Myocyte (in vitro differentiated cells): Measurements from ENCODE around the gene HPGDS. TPM values are rescaled to one million over a fixed set of nuclear protein-coding genes. Genes with fewer than 3 reads are reported as not detected.

Source experiments
- DNase-seq: peaks from one replicate; pipeline ENCODE4 v3.0.0-alpha.2; 2012; ENCODE audit warnings: low read depth
- total RNA-seq: library from RNA; depleted of rRNA; stranded (reverse); fragments of >200 nt; gene quantifications from 2 replicates; pipeline ENCODE4 v1.2.3, GENCODE V29; 2014

Gene HPGDS
- total RNA-seq, 1 donor from 2014 or later = not detected

DNA sequence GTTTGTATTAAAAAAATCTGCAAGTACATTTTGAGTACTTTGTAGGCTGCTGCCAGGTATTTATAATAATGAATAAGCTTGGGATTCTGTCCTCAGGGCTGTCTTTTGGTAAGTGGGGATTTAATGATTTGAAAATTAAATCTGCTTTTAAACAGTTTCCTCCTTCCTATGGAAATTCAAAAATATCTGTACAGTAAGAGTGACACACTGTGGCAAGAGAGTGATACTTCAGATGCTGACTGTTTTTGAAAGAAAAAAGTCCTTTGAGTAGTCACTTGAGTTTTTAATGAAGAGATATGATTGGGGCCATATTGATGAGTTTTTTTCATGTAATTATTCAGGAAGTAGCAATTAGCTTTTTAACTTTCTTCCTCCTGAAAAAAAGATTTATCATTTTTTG lies 85.8 kb downstream of the HPGDS start:
- no peak for DNase-seq

DNA sequence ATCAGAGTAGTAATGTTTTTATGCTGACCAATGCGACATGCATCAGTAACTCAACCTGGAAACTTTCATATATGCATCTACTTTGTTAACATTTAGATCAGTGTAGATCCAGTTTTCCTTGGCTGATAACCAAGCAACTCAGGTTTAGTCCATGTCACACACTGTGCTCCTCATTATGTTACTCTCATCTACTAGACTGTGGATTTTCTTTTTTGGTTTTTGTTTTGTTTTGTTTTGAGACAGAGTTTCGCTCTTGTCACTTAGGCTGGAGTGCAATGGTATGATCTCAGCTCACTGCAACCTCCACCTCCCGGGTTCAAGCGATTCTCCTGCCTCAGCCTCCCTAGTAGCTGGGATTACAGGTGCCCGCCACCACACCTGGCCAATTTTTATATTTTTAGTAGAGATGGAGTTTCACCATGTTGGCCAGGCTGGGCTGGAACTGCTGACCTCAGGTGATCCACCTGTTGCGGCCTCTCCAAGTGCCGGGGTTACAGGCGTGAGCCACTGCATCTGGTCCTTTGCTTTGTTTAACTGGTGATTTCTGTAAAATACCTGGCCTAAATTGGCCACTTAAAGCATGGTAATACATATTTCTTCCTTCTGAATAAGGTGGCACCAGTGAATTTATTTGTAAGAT lies 86.4 kb downstream of the HPGDS start:
- no peak for DNase-seq

DNA sequence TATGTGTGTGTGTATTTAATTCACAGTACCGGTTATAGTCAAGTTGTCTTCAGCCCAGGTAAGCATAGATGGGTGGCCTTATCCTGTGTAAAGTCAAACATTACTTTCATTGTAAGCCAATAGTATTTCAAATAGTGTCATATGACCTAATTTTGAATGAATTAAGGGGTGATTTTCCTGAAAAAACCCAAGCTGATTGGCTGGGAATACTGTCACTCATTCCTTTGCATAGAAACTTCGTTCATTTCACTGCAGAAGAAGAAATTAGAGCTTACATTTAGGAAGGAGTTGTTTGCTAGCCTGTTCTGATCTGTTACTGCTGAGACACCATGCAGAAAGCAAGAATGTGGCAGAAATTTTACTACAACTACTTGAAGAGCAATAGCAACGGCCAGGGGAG lies 89.6 kb downstream of the HPGDS start:
- no peak for DNase-seq

DNA sequence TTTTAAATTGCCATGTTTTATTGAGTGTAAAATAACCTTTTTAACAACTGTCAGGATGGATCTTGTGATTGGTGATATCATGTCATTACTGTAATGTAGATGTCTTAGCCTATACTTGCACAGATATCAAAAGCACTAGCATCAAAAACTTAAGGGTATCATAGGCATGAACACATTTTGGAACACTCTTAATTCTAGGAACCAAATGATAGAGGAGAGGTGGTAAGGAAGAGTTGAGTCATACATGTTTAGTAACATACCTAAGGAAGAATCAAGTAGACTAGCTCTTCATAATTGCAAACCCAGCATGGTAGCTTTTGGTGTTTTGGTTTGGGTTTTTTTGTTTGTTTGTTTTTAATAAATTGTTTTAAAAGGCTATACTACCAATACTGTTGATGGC lies 91.5 kb downstream of the HPGDS start:
- DNase-seq = no peak

Other genes starting within 250 kb of the HPGDS start
- 40.4 and 42.0 TPM in 2 replicates for gene SMARCAD1, start 135.0 kb downstream of the HPGDS start, total RNA-seq
- 122 and 170 TPM in 2 replicates for gene PDLIM5, start 109.1 kb upstream of the HPGDS start, total RNA-seq